ENCODE measurements around the gene UGT1A4. TPM values are rescaled to one million over a fixed set of nuclear protein-coding genes. Genes with fewer than 3 reads are reported as not detected.

The UGT1A4 gene
- total and polyA plus RNA-seq, 9 of the 15 experiments (the other 6 are each of a cell fraction or from before 2014, with no cell fraction given) = not detected

DNA sequence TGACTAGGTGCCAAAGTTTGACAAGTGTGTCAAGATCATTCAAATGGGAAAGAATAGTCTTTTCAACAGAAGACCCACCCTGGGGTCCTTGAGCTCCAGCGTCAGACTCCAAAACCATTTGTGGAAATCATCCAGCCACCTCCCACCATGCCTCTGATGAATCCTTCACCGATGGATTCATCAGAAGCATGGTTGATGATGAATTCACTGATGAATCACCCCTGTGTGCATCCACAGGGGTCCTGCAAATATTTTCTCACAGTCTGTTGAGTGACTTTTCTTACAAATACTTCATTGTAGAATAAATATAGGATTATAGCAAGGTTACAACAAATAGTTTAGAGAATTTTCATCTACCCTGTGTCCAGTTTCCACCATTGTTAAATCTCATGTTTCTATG is 42.5 kb upstream of the UGT1A4 start:
- DNase-seq (ENCODE audit: extremely low read depth in 1 of 4, low spot score in 3 of 4) = no peak
- H4K20me1 ChIP-seq (replicated peaks; ENCODE audit: control insufficient read depth, insufficient read depth, low read length) = no peaks in the 10 kb centered on the region
- intact Hi-C loops (cut with micrococcal nuclease) (no loop called here), in situ Hi-C loops (cut with MboI) (no loop called here)
- no peaks in the 10 kb centered on the region for H3K79me2 ChIP-seq (ENCODE audit: control insufficient read depth, insufficient read depth, low read length)
- no peak overlapping the region for H3K9ac ChIP-seq (ENCODE audit: insufficient read depth in 1 of 2, low read depth in 2 of 2, low read length in 2 of 2)
- FAIRE-seq = no peak
- TF ChIP-seq HDAC1 (IDR thresholded peaks at IDR 0.05) (no peak), SMAD3 (CRISPR knock-in tag; conservative IDR thresholded peaks at IDR 0.05) (no peak), MTF1 (CRISPR knock-in tag; IDR thresholded peaks at IDR 0.05; ENCODE audit: borderline replicate concordance) (no peak), ATF7 (IDR thresholded peaks at IDR 0.05) (no peak)
- no peak overlapping the region for H3K27ac ChIP-seq (ENCODE audit: extremely low read depth, low read depth, low read length)
- H3K27me3 ChIP-seq (ENCODE audit: control insufficient read depth in 2 of 2, insufficient read depth in 2 of 2, low read length in 2 of 2) = no peaks in the 10 kb centered on the region
- WGBS (ENCODE audit: insufficient coverage, low coverage, missing lambda C conversion rate) = 0% methylated on average over 2 of the region's 2 CpGs
- ATAC-seq = no peak
- H3K36me3 ChIP-seq (ENCODE audit: control insufficient read depth, insufficient read depth, low read length) = no peaks in the 10 kb centered on the region
- ChIA-PET CTCF (ENCODE audit: low intra/inter-chr PET ratio) (no interaction called here), POLR2A (no interaction called here)
- H3K9me1 ChIP-seq (ENCODE audit: control insufficient read depth, insufficient read depth, low read length) = no peaks in the 10 kb centered on the region
- no TSS peak for BruUV-seq (replicated peaks)
- H3K4me3 ChIP-seq = no peak overlapping the region
- H2AFZ ChIP-seq (ENCODE audit: low read depth, low read length) = no peak overlapping the region
- no peaks in the 10 kb centered on the region for H3K9me3 ChIP-seq (replicated peaks; ENCODE audit: control insufficient read depth, insufficient read depth, low read depth, low read length)
- H3K4me2 ChIP-seq (ENCODE audit: insufficient read depth, low read length) = no peak overlapping the region
- no peaks in the 10 kb centered on the region for H3K4me1 ChIP-seq (replicated peaks in 1 of 2; ENCODE audit: control insufficient read depth in 2 of 2, insufficient read depth in 2 of 2, low read length in 2 of 2)

DNA sequence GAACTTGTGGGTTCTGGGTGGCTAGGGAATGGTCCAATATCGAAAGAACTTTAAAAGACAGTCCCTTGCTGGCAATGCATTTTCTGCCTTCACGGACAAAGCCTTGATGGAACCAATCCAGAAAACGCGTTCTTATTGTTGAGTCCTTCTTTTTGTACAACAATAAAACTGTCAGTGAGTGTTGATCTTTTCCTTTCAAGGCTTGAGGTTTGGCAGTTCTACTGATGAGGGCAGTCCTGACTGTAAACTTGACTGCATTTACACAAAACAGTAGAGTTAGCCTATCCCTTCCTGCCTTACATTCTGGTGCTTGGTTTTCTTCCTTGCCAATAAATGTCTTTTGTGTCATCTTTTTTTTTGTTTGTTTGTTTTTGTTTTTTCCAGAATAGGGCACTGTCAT is 39.3 kb upstream of the UGT1A4 start:
- H3K9ac ChIP-seq (ENCODE audit: insufficient read depth in 1 of 2, low read depth in 2 of 2, low read length in 2 of 2) = no peak overlapping the region
- no peaks in the 10 kb centered on the region for H3K36me3 ChIP-seq (ENCODE audit: control insufficient read depth, insufficient read depth, low read length)
- no peak overlapping the region for H3K4me2 ChIP-seq (ENCODE audit: insufficient read depth, low read length)
- no peaks in the 10 kb centered on the region for H3K79me2 ChIP-seq (ENCODE audit: control insufficient read depth, insufficient read depth, low read length)
- no peaks in the 10 kb centered on the region for H3K4me1 ChIP-seq (replicated peaks in 1 of 2; ENCODE audit: control insufficient read depth in 2 of 2, insufficient read depth in 2 of 2, low read length in 2 of 2)
- no peaks in the 10 kb centered on the region for H4K20me1 ChIP-seq (replicated peaks; ENCODE audit: control insufficient read depth, insufficient read depth, low read length)
- ChIA-PET POLR2A (interaction anchor here (1.5 kb wide), 1 partner anchor 11 kb away, joined by 5 read pairs; no protein-coding TSS in a partner anchor), CTCF (ENCODE audit: low intra/inter-chr PET ratio) (no interaction called here)
- WGBS (ENCODE audit: insufficient coverage, low coverage, missing lambda C conversion rate) = 0% methylated on average over 4 of the region's 4 CpGs
- FAIRE-seq = no peak
- no peak for TF ChIP-seq CEBPG (CRISPR knock-in tag; IDR thresholded peaks at IDR 0.05)
- no peak for TF ChIP-seq CEBPG (tag; conservative IDR thresholded peaks at IDR 0.05 in 1 of 2, IDR thresholded peaks at IDR 0.05 in 1 of 2)
- TF ChIP-seq, protein P1, sequence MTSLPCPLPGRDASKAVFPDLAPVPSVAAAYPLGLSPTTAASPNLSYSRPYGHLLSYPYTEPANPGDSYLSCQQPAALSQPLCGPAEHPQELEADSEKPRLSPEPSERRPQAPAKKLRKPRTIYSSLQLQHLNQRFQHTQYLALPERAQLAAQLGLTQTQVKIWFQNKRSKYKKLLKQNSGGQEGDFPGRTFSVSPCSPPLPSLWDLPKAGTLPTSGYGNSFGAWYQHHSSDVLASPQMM (CRISPR knock-in tag; IDR thresholded peaks at IDR 0.05) = no peak
- DNase-seq (ENCODE audit: extremely low read depth in 1 of 4, low spot score in 3 of 4) = no peak
- no peak overlapping the region for H3K4me3 ChIP-seq
- H3K9me1 ChIP-seq (ENCODE audit: control insufficient read depth, insufficient read depth, low read length) = no peaks in the 10 kb centered on the region
- H3K27ac ChIP-seq (ENCODE audit: extremely low read depth, low read depth, low read length) = no peak overlapping the region
- intact Hi-C loops (cut with micrococcal nuclease) (no loop called here), in situ Hi-C loops (cut with MboI) (no loop called here)
- no peaks in the 10 kb centered on the region for H3K9me3 ChIP-seq (replicated peaks; ENCODE audit: control insufficient read depth, insufficient read depth, low read depth, low read length)
- no peak overlapping the region for H2AFZ ChIP-seq (ENCODE audit: low read depth, low read length)
- BruUV-seq (replicated peaks) = no TSS peak
- no peak for ATAC-seq
- no peaks in the 10 kb centered on the region for H3K27me3 ChIP-seq (ENCODE audit: control insufficient read depth in 2 of 2, insufficient read depth in 2 of 2, low read length in 2 of 2)

All from K562 (cell line).